Measurements from ENCODE around the gene RNF212. TPM values are rescaled to one million over a fixed set of nuclear protein-coding genes. Genes with fewer than 3 reads are reported as not detected.
"Not testable (repeated sequence)": the region's sequence is repeated elsewhere in the genome, so short reads cannot be mapped to it uniquely, and the experiment has no call there.

Gene RNF212
- total and polyA plus RNA-seq, 9 of the 15 experiments (the other 6 are each of a cell fraction or from before 2014, with no cell fraction given): 0.04 TPM; not detected in 8

- TF ChIP-seq C11orf30 (IDR thresholded peaks at IDR 0.05; ENCODE audit: low read depth) (no peak), E2F1 (CRISPR knock-in tag; IDR thresholded peaks at IDR 0.05) (no peak), HDAC1 (IDR thresholded peaks at IDR 0.05) (0 out of 4 replicates have a peak, but pooled peaks of 1 of the 2 experiments have one; percentile 19), GABPB2 (CRISPR knock-in tag; conservative IDR thresholded peaks at IDR 0.05) (no peak), MYC (IDR thresholded peaks at IDR 0.05; ENCODE audit: low read depth, low read length) (peak; percentile 81), MYC (CRISPR knock-in tag; IDR thresholded peaks at IDR 0.05; ENCODE audit: borderline replicate concordance, low read depth) (no peak), ZBTB43 (CRISPR knock-in tag; IDR thresholded peaks at IDR 0.05) (no peak), ZNF609 (CRISPR knock-in tag; IDR thresholded peaks at IDR 0.05; ENCODE audit: borderline replicate concordance) (no peak), ZBTB7A (IDR thresholded peaks at IDR 0.05; ENCODE audit: borderline replicate concordance, control insufficient read depth, low read depth, low read length) (peak; percentile 79), ZNF217 (CRISPR knock-in tag; IDR thresholded peaks at IDR 0.05) (no peak), RAD21 (CRISPR knock-in tag; conservative IDR thresholded peaks at IDR 0.05 in 1 of 2, IDR thresholded peaks at IDR 0.05 in 1 of 2) (no peak)
Observed at GRCh38 chr4:1055721-1056590, 57.4 kb downstream of the RNF212 start (continued).

- peak overlapping the region; percentile 59 for H3K4me2 ChIP-seq (ENCODE audit: insufficient read depth, low read length)
- intact Hi-C loops (cut with micrococcal nuclease); H3K9me3 ChIP-seq (replicated peaks; ENCODE audit: control insufficient read depth, insufficient read depth, low read depth, low read length): not testable (repeated sequence)
Observed at GRCh38 chr4:1055243-1055701, 58.1 kb downstream of the RNF212 start.

More at GRCh38 chr4:1055243-1055701, 58.1 kb downstream of the RNF212 start:
- FAIRE-seq; H3K9me1 ChIP-seq (ENCODE audit: control insufficient read depth, insufficient read depth, low read length); BruUV-seq (replicated peaks); POLR2A ChIA-PET; H3K4me3 ChIP-seq; in situ Hi-C loops (cut with MboI); H3K79me2 ChIP-seq (ENCODE audit: control insufficient read depth, insufficient read depth, low read length); H3K27ac ChIP-seq (ENCODE audit: extremely low read depth, low read depth, low read length); H4K20me1 ChIP-seq (replicated peaks; ENCODE audit: control insufficient read depth, insufficient read depth, low read length); CTCF ChIA-PET (ENCODE audit: low intra/inter-chr PET ratio); DNase-seq (ENCODE audit: extremely low read depth in 1 of 4, low spot score in 3 of 4); H3K36me3 ChIP-seq (ENCODE audit: control insufficient read depth, insufficient read depth, low read length): not testable (repeated sequence)
- Histone ChIP-seq H2AFZ (ENCODE audit: low read depth, low read length) (peak overlapping the region; percentile 83), H3K9ac (ENCODE audit: insufficient read depth in 1 of 2, low read depth in 2 of 2, low read length in 2 of 2) (peak overlapping the region in 1 of 2 experiments; percentile 88; a peak in 2 of 4 replicates), H3K4me1 (replicated peaks in 1 of 2; ENCODE audit: control insufficient read depth in 2 of 2, insufficient read depth in 2 of 2, low read length in 2 of 2) (peaks cover 3 to 39% of the 10 kb centered on the region in 2 experiments; a peak in 2 of 5 replicates), H3K27me3 (ENCODE audit: control insufficient read depth in 2 of 2, insufficient read depth in 2 of 2, low read length in 2 of 2) (peaks cover 54 to 85% of the 10 kb centered on the region in 2 experiments)
- ATAC-seq: peak; percentile 33
- 3% methylated on average over 13 of the region's 13 CpGs for WGBS (ENCODE audit: insufficient coverage, low coverage, missing lambda C conversion rate)

Data from K562 (cell line).